Right lung (tissue), 5 donors: ENCODE results near the gene NCKAP5. TPM values are rescaled to one million over a fixed set of nuclear protein-coding genes. Genes with fewer than 3 reads are reported as not detected.

Source experiments
- DNase-seq, 2 donors: peaks; one replicate each; pipeline ENCODE4 v3.0.0-alpha.2; 2013
- polyA plus RNA-seq, 5 donors: library from polyadenylated mRNA; unstranded; fragments of 120-200 nt; gene quantifications; one replicate each; pipeline versions ENCODE4 v1.2.1 to v1.2.3, GENCODE V29; 2013; ENCODE audit warnings: inconsistent platforms in 1 of 5, low replicate concordance in 1 of 5; ENCODE audit not compliant: insufficient read length in 5 of 5, insufficient read depth in 1 of 5

The NCKAP5 gene
- polyA plus RNA-seq, 5 donors = 15.1 to 20.7 (median 15.9) TPM

DNA sequence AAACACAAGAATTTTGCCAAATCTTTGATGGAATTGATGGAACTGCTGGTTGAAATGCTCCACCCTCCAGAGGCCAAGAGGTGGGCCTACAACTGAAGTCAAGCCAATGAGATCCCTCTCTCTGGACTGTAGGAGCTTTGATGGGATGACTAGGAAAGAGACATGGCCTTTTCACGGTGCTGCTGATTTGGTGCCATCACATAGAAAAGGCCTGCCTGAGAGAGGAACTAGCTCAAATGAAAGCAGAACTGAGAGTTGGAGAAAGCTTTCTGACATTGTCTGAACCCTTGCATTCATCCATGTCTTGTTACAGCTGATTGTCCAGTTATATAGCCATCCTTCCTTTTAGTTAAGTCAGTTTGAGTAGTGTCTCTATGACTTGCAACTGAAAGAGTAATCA is 614.5 kb downstream of the NCKAP5 start:
- DNase-seq = no peak

GRCh38 chr2:132951008-132951714 is 617.1 kb downstream of the NCKAP5 start:
- no peak for DNase-seq

- no peak for DNase-seq
These were observed 619.2 kb downstream of the NCKAP5 start for GRCh38 chr2:132949108-132949507.

DNA sequence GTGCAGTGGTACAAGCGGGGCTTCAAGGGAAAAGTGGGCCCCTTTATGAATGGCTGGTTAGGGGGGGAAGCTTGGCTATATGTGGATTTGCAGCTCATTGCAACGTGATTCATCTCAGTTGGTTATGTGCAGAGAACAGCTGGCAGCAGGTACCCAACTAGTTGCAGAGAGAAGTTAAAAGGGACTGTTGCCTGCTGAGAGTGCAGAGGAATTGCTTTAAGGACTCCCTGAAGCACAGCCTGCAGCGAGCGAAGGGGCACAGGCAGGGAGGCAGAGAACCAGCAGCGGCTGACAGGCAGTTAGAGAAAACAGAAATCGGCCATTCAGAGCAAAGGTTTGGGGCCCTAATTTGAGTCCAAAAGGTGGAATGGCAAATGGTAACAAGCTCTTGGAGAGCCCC is 620.1 kb downstream of the NCKAP5 start:
- DNase-seq = no peak

GRCh38 chr2:132943829-132944228 is 624.4 kb downstream of the NCKAP5 start:
- no peak for DNase-seq

GRCh38 chr2:132941296-132942020 is 626.8 kb downstream of the NCKAP5 start:
- no peak for DNase-seq

- DNase-seq = no peak
These were observed 630.6 kb downstream of the NCKAP5 start for GRCh38 chr2:132937629-132938028.

DNA sequence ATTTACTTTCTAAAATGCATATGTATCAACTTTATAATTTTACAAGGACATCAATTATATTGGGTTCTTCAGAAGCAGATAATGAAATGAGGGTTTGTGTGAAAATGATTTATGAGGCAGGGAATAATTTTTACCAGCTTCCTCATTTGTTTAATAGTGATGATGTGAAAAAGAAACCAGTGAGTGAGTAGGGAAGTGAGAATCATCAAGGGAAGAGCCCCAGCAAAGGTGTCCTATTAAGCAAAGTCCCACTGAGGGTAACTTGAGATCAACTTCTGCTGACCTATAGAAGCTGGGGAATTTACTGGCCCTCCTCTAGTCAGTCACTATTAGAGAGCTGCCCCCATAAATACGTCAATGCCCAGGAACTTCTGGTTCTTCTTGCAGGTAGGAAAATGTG is 631.5 kb downstream of the NCKAP5 start:
- DNase-seq = no peak

- no peak for DNase-seq
These were observed 632.0 kb downstream of the NCKAP5 start for GRCh38 chr2:132936261-132936660.

- no peak for DNase-seq
These were observed 638.5 kb downstream of the NCKAP5 start for GRCh38 chr2:132929786-132930185.

GRCh38 chr2:132923787-132924186 is 644.5 kb downstream of the NCKAP5 start:
- DNase-seq = peak; percentile 79 to 85

DNA sequence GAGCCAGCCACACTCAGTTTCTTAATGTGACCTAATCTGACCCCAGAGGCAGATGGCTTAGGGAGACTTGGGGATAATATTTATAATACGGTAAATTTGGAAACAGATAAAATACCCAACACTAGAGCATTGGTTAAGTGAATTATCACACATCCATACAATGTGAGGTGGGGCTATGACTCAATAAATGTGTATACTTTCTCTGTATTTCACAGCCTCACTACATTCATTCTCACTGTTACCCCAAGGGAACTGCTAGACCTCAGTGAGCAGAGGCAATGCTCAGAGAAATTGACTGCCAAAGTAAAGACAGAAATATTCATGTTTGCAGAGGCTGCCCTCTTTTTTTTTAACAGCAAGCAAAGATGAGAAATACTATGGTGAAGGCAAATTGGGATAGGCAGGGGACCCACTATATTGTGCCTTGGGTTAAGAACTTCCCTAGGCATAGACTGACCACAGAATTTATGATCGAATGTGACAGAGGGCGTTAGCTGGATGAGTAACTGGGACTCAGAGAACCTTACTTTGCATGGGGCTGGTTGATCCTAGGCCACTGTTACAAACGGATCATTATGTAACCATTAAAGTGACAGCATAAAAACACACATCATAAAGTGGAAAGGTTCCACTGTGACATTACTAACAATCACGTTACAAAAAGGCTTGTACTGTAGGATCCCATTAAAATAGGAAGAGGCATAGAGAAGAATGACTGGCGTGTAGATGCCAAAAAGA is 652.3 kb downstream of the NCKAP5 start:
- no peak for DNase-seq

DNA sequence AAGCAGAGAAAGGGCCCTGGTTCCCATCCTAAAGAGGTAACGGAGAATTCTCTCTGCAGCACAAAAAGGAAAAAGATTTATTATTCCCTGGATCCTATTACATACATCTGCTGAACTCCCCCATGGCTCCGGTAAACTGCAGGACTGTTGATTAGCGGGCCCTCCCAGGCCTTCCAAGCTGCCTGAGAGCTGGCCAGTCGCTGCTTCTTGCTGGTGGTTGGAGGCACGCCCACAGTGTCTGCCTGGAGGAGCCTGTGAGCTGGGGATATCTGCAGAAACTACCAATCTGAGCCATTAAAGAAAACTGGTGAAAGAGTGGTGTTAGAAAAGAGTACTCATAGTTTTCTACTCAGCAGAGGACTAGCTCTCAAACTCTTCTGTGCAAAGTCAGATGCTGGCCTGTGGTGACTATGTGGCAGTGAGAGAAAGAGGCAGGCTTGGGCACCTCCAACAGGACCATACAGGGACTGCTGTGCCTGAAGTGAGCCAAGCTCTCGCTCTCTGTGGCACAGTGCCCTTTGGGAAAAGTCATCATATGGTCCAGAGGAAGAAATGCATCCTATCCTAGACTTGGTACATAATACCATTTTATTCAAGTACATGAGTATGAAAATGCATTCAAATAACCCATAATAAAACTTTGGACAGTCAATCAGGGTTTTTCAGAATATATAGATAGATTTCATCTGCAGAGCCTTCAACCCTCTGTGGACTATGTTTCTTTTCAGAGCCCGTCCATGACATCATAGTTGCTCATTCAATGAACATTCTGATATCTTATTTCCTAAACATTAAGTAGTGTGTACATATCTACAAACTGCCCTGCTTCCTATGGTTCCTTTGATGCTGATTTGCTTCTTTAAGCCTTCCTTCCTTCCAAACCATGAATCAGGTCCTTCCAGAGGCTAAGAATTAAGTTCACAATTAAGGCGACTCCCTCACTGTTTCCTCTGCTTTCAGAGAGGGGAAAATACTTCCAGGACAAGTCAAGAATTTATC is 656.2 kb downstream of the NCKAP5 start:
- DNase-seq = no peak

- no peak for DNase-seq
These were observed 657.8 kb downstream of the NCKAP5 start for GRCh38 chr2:132910432-132910831.

- no peak for DNase-seq
These were observed 658.8 kb downstream of the NCKAP5 start for GRCh38 chr2:132909427-132909826.

- no peak for DNase-seq
These were observed 664.0 kb downstream of the NCKAP5 start for GRCh38 chr2:132904142-132904842.

DNA sequence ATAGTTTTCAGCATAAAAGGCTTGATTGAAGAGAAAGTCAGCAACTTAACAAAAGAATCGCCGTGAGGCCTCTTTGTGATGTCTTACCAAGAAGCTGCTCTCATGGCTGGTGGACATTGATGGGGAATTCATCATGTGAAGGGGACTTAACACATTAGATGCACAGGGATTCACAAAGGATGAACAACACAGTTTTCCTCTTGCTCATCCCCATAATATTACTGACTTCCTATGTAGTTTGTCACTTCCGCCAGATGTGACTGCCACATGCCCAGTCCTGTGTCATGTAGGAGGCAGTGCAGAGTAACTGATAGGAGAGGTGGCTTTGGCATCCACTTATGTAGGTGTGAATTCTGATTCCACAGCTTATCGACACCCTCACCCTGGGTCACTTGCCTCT is 665.6 kb downstream of the NCKAP5 start:
- DNase-seq = no peak

DNA sequence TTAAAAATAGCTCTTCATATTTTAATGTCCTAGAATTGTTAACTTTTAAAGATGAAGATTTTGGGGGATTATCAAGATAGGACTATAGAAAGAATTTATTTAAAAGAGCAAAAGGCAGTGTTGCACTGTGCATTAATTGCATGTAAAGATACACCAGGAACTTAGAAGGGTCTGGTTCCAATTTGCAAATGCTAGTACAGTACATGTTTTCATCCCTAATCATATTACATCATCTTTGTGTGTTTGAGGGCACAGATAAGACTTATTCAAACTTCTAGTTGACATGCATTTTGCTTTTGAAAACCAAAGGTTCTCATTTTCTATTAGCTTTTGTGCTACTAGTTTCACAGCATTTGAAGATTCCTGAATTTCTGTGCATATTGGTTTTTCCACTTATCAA is 666.6 kb downstream of the NCKAP5 start:
- no peak for DNase-seq

DNA sequence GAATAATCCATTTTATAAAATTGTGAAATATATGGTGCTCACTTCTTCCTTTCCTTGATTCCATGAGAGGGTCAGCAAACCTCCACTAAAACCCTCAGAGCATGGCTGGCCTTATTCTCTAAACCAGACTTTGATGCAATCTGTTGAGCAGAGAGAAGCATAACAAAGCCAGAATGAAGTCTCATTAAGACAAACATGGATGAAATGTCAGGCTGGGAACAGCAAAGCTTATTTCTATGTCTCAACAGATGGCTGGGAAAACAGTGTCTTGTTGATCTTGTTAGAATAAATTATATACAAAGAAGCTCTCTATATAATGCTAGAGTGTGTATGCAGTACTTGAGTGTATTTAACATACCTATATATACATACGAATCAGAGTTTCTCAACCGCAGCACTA is 671.2 kb downstream of the NCKAP5 start:
- DNase-seq = no peak

DNA sequence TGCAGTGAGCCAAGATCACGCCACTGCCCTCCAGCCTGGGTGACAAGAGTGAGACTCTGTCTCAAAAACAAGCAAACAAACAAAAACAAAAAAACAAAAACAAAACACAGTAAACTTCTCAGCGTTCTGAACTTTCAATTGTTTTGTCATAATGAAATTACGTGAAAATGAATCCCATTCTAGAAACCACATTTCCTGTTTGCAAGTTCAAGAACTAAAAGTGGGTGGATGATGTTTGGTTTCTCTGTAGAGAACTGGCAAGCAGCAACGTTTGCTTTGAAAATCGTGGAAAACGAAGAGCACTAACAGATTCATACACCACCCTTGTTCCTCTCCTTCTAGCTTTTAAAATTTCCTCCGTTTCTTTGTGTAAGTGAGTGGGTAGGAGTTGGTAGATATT is 672.2 kb downstream of the NCKAP5 start:
- DNase-seq = no peak

GRCh38 chr2:132891498-132891897 is 676.8 kb downstream of the NCKAP5 start:
- DNase-seq = no peak
